Measurements from ENCODE around the gene TUBB8. TPM values are rescaled to one million over a fixed set of nuclear protein-coding genes. Genes with fewer than 3 reads are reported as not detected.

The TUBB8 gene
- total RNA-seq (1 to 10 TPM in 1 of 5 experiments, not detected in 4; 1.3 TPM), polyA plus RNA-seq (not detected), total RNA-seq (not detected)

GRCh38 chr10:48996-49395 is at the start of gene TUBB8:
TSS of gene TUBB8 (minus strand) at chr10:49296. CDS start at chr10:49238, 58 bp downstream.
- Mint-ChIP-seq H3K9me3 (peaks cover 0 to 2% (median 0%) of the 10 kb centered on the region in 11 donors), H3K27me3 (peaks cover 0 to 6% (median 4%) of the 10 kb centered on the region in 5 donors), H3K4me3 (no peak within 1 kb of the TSS), H3K4me1 (no peaks in the 10 kb centered on the region), H3K27ac (no peak within 1 kb of the TSS), H3K36me3 (no peaks in the 10 kb centered on the region)
- no peaks in the 10 kb centered on the region for H3K4me1 ChIP-seq (ENCODE audit: control insufficient read depth in 2 of 2, insufficient read depth in 2 of 2, low read length in 2 of 2)
- H3K27ac ChIP-seq (ENCODE audit: low read depth, low read length), result no peak within 1 kb of the TSS
- ATAC-seq (no peak), DNase-seq (no peak)
- CTCF ChIA-PET, result no interaction called here
- POLR2A ChIA-PET, result no interaction called here
- intact Hi-C loops (cut with micrococcal nuclease), result no loop called here
- no peak within 1 kb of the TSS for H3K4me3 ChIP-seq (ENCODE audit: low read length)
- H3K9me3 ChIP-seq (ENCODE audit: control insufficient read depth in 2 of 3, low read length in 3 of 3), result no peaks in the 10 kb centered on the region
- H3K36me3 ChIP-seq (ENCODE audit: control insufficient read depth in 2 of 3, insufficient read depth in 3 of 3, low read length in 3 of 3), result no peaks in the 10 kb centered on the region
- H3K27me3 ChIP-seq (ENCODE audit: control insufficient read depth in 2 of 2, insufficient read depth in 2 of 2, low read length in 2 of 2), result no peaks in the 10 kb centered on the region

- H3K4me3 ChIP-seq (ENCODE audit: low read length), result no peak overlapping the region
- no peaks in the 10 kb centered on the region for H3K4me1 Mint-ChIP-seq
- H3K4me1 ChIP-seq (ENCODE audit: control insufficient read depth in 2 of 2, insufficient read depth in 2 of 2, low read length in 2 of 2), result no peaks in the 10 kb centered on the region
- H3K9me3 ChIP-seq (ENCODE audit: control insufficient read depth in 2 of 3, low read length in 3 of 3), result peaks cover 0 to 11% (median 0%) of the 10 kb centered on the region in 3 experiments
- intact Hi-C loops (cut with micrococcal nuclease), result no loop called here
- H3K27me3 Mint-ChIP-seq, result peaks cover 0 to 3% (median 0%) of the 10 kb centered on the region in 5 donors
- DNase-seq (no peak), ATAC-seq (no peak)
- H3K36me3 Mint-ChIP-seq, result peaks cover 1 to 19% (median 4%) of the 10 kb centered on the region in 5 donors
- CTCF ChIA-PET, result no interaction called here
- H3K4me3 Mint-ChIP-seq, result no peak overlapping the region
- H3K36me3 ChIP-seq (ENCODE audit: control insufficient read depth in 2 of 3, insufficient read depth in 3 of 3, low read length in 3 of 3), result no peaks in the 10 kb centered on the region
- POLR2A ChIA-PET, result no interaction called here
- H3K27me3 ChIP-seq (ENCODE audit: control insufficient read depth in 2 of 2, insufficient read depth in 2 of 2, low read length in 2 of 2), result no peaks in the 10 kb centered on the region
- H3K27ac Mint-ChIP-seq, result no peak overlapping the region
- peaks cover 10 to 50% (median 21%) of the 10 kb centered on the region in 11 donors for H3K9me3 Mint-ChIP-seq
- no peak overlapping the region for H3K27ac ChIP-seq (ENCODE audit: low read depth, low read length)
Measured at GRCh38 chr10:96466-96865, 47.4 kb upstream of the TUBB8 start.

GRCh38 chr10:95356-96115 is 46.4 kb upstream of the TUBB8 start:
- CTCF ChIA-PET, result no interaction called here

GRCh38 chr10:94613-95012 is 45.5 kb upstream of the TUBB8 start:
- Mint-ChIP-seq H3K9me3 (peaks cover 10 to 50% (median 21%) of the 10 kb centered on the region in 11 donors), H3K27ac (no peak overlapping the region), H3K27me3 (peaks cover 0 to 3% (median 0%) of the 10 kb centered on the region in 5 donors), H3K4me1 (no peaks in the 10 kb centered on the region), H3K4me3 (no peak overlapping the region), H3K36me3 (peaks cover 1 to 19% (median 4%) of the 10 kb centered on the region in 5 donors)
- ChIA-PET CTCF (no interaction called here), POLR2A (no interaction called here)
- H3K27me3 ChIP-seq (ENCODE audit: control insufficient read depth in 2 of 2, insufficient read depth in 2 of 2, low read length in 2 of 2), result no peaks in the 10 kb centered on the region
- no peaks in the 10 kb centered on the region for H3K36me3 ChIP-seq (ENCODE audit: control insufficient read depth in 2 of 3, insufficient read depth in 3 of 3, low read length in 3 of 3)
- ATAC-seq, result no peak
- H3K4me1 ChIP-seq (ENCODE audit: control insufficient read depth in 2 of 2, insufficient read depth in 2 of 2, low read length in 2 of 2), result no peaks in the 10 kb centered on the region
- intact Hi-C loops (cut with micrococcal nuclease), result no loop called here
- peaks cover 0 to 11% (median 0%) of the 10 kb centered on the region in 3 experiments for H3K9me3 ChIP-seq (ENCODE audit: control insufficient read depth in 2 of 3, low read length in 3 of 3)
- H3K4me3 ChIP-seq (ENCODE audit: low read length), result no peak overlapping the region
- no peak for DNase-seq
- H3K27ac ChIP-seq (ENCODE audit: low read depth, low read length), result no peak overlapping the region

More at GRCh38 chr10:95356-96115, 46.4 kb upstream of the TUBB8 start:
- no peaks in the 10 kb centered on the region for H3K27me3 ChIP-seq (ENCODE audit: control insufficient read depth in 2 of 2, insufficient read depth in 2 of 2, low read length in 2 of 2)
- H3K36me3 ChIP-seq (ENCODE audit: control insufficient read depth in 2 of 3, insufficient read depth in 3 of 3, low read length in 3 of 3), result no peaks in the 10 kb centered on the region
- ATAC-seq (no peak), DNase-seq (no peak)
- H3K36me3 Mint-ChIP-seq, result peaks cover 1 to 19% (median 4%) of the 10 kb centered on the region in 5 donors
- H3K4me3 Mint-ChIP-seq, result no peak overlapping the region
- POLR2A ChIA-PET, result no interaction called here
- H3K4me1 Mint-ChIP-seq, result no peaks in the 10 kb centered on the region
- H3K27ac Mint-ChIP-seq, result no peak overlapping the region
- H3K9me3 Mint-ChIP-seq, result peaks cover 10 to 50% (median 21%) of the 10 kb centered on the region in 11 donors
- H3K27me3 Mint-ChIP-seq, result peaks cover 0 to 3% (median 0%) of the 10 kb centered on the region in 5 donors
- no peak overlapping the region for H3K27ac ChIP-seq (ENCODE audit: low read depth, low read length)
- intact Hi-C loops (cut with micrococcal nuclease), result no loop called here
- H3K9me3 ChIP-seq (ENCODE audit: control insufficient read depth in 2 of 3, low read length in 3 of 3), result peaks cover 0 to 11% (median 0%) of the 10 kb centered on the region in 3 experiments
- H3K4me1 ChIP-seq (ENCODE audit: control insufficient read depth in 2 of 2, insufficient read depth in 2 of 2, low read length in 2 of 2), result no peaks in the 10 kb centered on the region
- H3K4me3 ChIP-seq (ENCODE audit: low read length), result no peak overlapping the region

- peaks cover 0 to 11% (median 0%) of the 10 kb centered on the region in 3 experiments for H3K9me3 ChIP-seq (ENCODE audit: control insufficient read depth in 2 of 3, low read length in 3 of 3)
- H3K4me3 Mint-ChIP-seq, result no peak overlapping the region
- H3K9me3 Mint-ChIP-seq, result peaks cover 10 to 42% (median 20%) of the 10 kb centered on the region in 11 donors
- H3K4me3 ChIP-seq (ENCODE audit: low read length), result no peak overlapping the region
- ATAC-seq (no peak), DNase-seq (no peak)
- no peak overlapping the region for H3K27ac Mint-ChIP-seq
- no peak overlapping the region for H3K27ac ChIP-seq (ENCODE audit: low read depth, low read length)
- H3K27me3 Mint-ChIP-seq, result peaks cover 0 to 3% (median 0%) of the 10 kb centered on the region in 5 donors
- H3K27me3 ChIP-seq (ENCODE audit: control insufficient read depth in 2 of 2, insufficient read depth in 2 of 2, low read length in 2 of 2), result no peaks in the 10 kb centered on the region
- H3K4me1 ChIP-seq (ENCODE audit: control insufficient read depth in 2 of 2, insufficient read depth in 2 of 2, low read length in 2 of 2), result no peaks in the 10 kb centered on the region
- intact Hi-C loops (cut with micrococcal nuclease), result no loop called here
- peaks cover 0 to 19% (median 4%) of the 10 kb centered on the region in 5 donors for H3K36me3 Mint-ChIP-seq
- H3K4me1 Mint-ChIP-seq, result no peaks in the 10 kb centered on the region
- CTCF ChIA-PET, result no interaction called here
- POLR2A ChIA-PET, result no interaction called here
- no peaks in the 10 kb centered on the region for H3K36me3 ChIP-seq (ENCODE audit: control insufficient read depth in 2 of 3, insufficient read depth in 3 of 3, low read length in 3 of 3)
Measured at GRCh38 chr10:92846-93245, 43.8 kb upstream of the TUBB8 start.

- ATAC-seq (no peak), DNase-seq (no peak)
- Mint-ChIP-seq H3K4me3 (no peak overlapping the region), H3K9me3 (peaks cover 7 to 35% (median 17%) of the 10 kb centered on the region in 11 donors), H3K27me3 (peaks cover 0 to 3% (median 0%) of the 10 kb centered on the region in 5 donors), H3K36me3 (peaks cover 0 to 16% (median 4%) of the 10 kb centered on the region in 5 donors), H3K27ac (no peak overlapping the region), H3K4me1 (peaks cover 0 to 5% (median 4%) of the 10 kb centered on the region in 7 donors)
- no peaks in the 10 kb centered on the region for H3K27me3 ChIP-seq (ENCODE audit: control insufficient read depth in 2 of 2, insufficient read depth in 2 of 2, low read length in 2 of 2)
- no peaks in the 10 kb centered on the region for H3K36me3 ChIP-seq (ENCODE audit: control insufficient read depth in 2 of 3, insufficient read depth in 3 of 3, low read length in 3 of 3)
- H3K4me3 ChIP-seq (ENCODE audit: low read length), result no peak overlapping the region
- ChIA-PET CTCF (no interaction called here), POLR2A (no interaction called here)
- intact Hi-C loops (cut with micrococcal nuclease), result no loop called here
- H3K27ac ChIP-seq (ENCODE audit: low read depth, low read length), result no peak overlapping the region
- H3K9me3 ChIP-seq (ENCODE audit: control insufficient read depth in 2 of 3, low read length in 3 of 3), result peaks cover 0 to 11% (median 0%) of the 10 kb centered on the region in 3 experiments
- H3K4me1 ChIP-seq (ENCODE audit: control insufficient read depth in 2 of 2, insufficient read depth in 2 of 2, low read length in 2 of 2), result no peaks in the 10 kb centered on the region
Measured at GRCh38 chr10:92153-92552, 43.1 kb upstream of the TUBB8 start.

- H3K4me1 Mint-ChIP-seq, result peaks cover 0 to 7% (median 5%) of the 10 kb centered on the region in 7 donors
- peaks cover 0 to 3% (median 0%) of the 10 kb centered on the region in 5 donors for H3K27me3 Mint-ChIP-seq
- CTCF ChIA-PET, result no interaction called here
- no peaks in the 10 kb centered on the region for H3K27me3 ChIP-seq (ENCODE audit: control insufficient read depth in 2 of 2, insufficient read depth in 2 of 2, low read length in 2 of 2)
- no peak overlapping the region for H3K4me3 ChIP-seq (ENCODE audit: low read length)
- peaks cover 3 to 27% (median 13%) of the 10 kb centered on the region in 11 donors for H3K9me3 Mint-ChIP-seq
- H3K27ac Mint-ChIP-seq, result no peak overlapping the region
- ATAC-seq (no peak), DNase-seq (no peak)
- H3K36me3 Mint-ChIP-seq, result peaks cover 0 to 12% (median 0%) of the 10 kb centered on the region in 5 donors
- H3K4me3 Mint-ChIP-seq, result no peak overlapping the region
- peaks cover 0 to 9% (median 0%) of the 10 kb centered on the region in 3 experiments for H3K9me3 ChIP-seq (ENCODE audit: control insufficient read depth in 2 of 3, low read length in 3 of 3)
- POLR2A ChIA-PET, result no interaction called here
- no peak overlapping the region for H3K27ac ChIP-seq (ENCODE audit: low read depth, low read length)
- H3K4me1 ChIP-seq (ENCODE audit: control insufficient read depth in 2 of 2, insufficient read depth in 2 of 2, low read length in 2 of 2), result no peaks in the 10 kb centered on the region
- intact Hi-C loops (cut with micrococcal nuclease), result no loop called here
- no peaks in the 10 kb centered on the region for H3K36me3 ChIP-seq (ENCODE audit: control insufficient read depth in 2 of 3, insufficient read depth in 3 of 3, low read length in 3 of 3)
Measured at GRCh38 chr10:91313-91712, 42.2 kb upstream of the TUBB8 start.

Measured in naive thymus-derived CD4-positive, alpha-beta T cell (primary cell).